ENCODE data around the gene DHRSX.
"Not testable (repeated sequence)": the region's sequence is repeated elsewhere in the genome, so short reads cannot be mapped to it uniquely, and the experiment has no call there.

Gene DHRSX

DNA sequence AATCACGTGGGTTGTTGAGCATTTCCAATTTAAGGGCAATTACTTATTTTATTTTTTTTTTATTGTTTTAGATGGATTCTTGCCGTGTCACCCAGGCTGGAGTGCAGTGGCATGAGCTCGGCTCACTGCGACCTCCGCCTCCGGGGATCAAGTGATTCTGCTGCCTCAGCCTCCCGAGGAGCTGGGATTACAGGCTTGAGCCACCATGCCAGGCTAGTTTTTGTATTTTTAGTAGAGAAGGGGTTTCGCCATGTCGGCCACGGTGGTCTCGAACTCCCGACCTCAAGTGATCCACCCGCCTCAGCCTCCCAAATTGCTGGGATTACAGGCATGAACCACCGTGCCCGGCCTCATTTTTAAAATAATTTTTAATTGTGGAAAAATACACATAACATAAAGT is 111.0 kb downstream of the DHRSX start:
- DNase-seq: not testable (repeated sequence)

DNA sequence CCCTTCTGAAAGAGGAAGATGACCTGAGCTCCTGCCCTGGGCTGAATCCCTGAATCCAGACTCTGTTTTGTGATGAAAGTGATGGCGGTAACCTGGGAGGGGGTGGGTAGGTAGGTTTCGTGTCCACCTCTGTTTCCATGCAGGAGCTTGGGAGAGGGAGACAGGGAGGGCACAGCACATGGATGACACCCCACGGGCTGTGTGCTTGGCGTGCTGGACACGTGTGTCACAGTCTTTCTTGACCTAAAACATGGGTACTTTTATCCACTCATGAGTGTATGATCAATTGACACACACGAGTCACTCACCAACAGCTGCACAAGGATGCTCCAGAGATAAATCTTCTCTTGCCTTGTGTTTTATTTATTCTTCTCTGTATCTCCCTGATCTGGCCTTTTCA is 111.5 kb downstream of the DHRSX start:
- no peak for DNase-seq

DNA sequence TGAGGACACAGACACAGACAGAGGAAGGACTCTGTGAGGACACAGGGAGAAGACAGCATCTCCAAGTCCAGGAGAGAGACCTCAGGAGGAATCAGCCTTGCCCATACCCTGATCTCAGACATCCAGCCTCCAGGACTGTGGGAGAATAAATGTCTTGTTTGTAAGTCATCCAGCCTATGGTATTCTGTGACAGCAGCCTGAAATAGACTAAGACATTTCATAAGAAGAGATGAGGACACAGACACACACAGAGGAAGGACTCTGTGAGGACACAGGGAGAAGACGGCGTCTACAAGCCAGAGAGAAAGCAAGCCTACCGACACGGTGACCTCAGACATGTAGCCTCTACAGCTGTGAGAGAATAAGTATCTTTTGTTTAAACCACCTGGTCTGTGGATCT is 112.1 kb downstream of the DHRSX start:
- no peak for DNase-seq

DNA sequence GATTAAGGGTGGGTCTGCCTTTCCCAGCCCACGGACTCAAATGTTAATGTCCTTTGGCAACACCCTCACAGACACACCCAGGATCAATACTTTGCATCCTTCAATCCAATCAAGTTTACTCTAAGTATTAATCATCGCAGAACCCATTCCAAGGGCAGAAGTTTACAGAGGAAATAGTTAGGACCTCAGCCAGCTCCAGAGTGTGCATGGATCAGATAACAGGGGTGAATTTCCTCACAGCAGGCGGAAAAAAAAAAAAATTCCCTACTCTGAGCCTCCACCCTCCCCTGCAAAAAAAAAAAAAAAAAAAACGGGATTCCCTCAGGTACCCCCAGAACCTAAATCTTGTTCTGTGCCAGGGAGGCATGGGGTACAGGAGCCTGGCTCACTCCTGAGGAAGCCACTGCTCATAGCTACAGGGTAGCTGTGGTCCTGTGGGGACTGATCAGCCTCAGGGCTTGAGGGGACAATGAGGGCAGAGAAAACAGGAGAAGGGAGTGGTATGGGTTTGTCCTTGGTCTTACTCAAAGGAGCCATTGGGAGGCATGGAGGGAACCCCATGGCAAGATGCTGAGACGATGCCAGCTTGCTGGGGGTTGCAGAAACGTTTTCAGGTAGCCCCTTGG is 113.0 kb downstream of the DHRSX start:
- DNase-seq: no peak

DNA sequence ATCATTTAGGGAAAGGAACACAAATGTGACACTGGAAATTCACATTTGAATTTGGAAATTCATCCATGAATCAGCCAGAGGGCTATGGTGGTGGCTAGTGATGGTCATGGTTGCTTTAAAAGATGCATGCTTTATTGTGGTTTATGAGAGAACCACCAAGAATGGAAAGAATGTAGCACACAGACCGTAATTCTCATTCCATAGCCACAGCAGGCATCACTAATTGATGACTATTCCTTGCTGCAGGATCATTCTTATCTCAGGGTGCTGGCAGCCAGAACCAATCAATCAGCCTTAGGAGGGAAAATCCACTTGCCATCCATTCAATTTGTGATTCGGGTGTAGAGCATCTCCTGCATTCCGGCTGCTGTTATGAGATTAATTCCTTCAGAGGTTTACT is 115.6 kb downstream of the DHRSX start:
- DNase-seq: peak; percentile 77

DNA sequence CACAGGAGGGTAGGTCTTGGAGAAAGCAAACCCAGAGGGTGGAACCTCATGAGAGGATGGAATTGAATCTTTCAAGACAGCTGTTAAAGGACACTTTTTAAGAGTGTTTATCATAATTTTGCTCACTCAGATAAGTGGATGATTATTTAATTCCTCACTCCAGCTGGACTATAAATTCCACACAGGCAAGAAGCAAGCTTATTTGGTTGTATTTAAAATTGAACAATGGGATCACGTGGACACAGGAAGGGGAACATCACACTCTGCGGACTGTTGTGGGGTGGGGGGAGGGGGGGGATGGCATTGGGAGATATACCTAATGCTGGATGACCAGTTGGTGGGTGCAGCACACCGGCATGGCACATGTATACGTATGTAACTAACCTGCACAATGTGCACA is 116.3 kb downstream of the DHRSX start:
- no peak for DNase-seq

DNA sequence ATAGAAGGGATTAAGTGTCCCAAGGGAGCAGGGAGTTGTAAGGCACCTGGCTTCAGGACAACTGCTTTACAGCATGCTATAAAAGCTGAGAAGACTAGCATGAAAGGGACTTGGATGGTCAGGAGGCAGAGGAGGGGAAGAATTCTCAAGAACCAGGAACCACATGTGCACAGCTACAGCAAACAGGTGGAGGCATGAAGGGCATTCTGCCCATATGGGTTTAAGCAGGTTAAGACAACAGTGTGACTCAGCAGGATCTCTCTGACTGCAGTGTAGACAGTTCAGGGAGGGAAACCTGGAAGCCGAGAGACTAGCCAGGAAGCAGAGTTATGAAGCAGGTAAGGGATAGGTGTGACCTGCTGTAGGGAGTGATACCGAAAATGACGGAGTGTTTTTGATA is 117.0 kb downstream of the DHRSX start:
- DNase-seq: no peak

DNA sequence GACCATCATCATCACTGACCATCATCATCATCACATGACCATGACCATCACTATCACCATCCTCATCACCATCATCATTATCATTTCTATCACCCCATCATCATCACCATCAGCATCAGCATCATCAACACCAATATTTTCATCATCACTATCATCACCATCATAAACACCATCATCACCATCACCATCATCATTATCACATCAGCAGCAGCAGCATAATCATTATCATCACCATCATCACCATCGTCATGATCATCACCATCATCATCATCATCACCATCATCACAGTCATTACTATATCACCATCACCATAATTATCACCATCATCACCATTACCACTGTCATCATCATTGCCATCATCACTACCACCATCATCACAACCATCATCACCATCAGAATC is 117.6 kb downstream of the DHRSX start:
- no peak for DNase-seq

DNA sequence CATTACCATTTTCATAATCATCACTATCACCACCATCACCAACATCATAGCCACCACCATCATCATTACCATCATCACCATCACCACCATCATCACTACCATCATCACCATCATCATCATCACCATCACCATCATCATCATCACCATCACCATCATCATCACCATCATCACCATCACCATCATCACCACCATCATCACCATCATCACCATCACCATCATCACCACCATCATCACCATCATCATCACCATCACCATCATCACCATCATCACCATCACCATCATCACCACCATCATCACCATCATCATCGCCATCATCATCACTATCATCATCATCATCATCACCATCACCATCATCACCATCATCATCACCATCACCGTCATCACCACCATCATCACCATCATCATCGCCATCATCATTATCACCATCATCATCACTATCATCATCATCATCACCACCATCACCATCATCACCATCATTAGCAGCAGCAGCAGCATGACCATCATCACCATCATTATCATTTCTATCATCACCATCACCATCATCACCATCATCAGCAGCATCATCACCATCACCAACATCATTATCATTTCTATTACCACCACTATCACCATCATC is 118.2 kb downstream of the DHRSX start:
- DNase-seq: not testable (repeated sequence)

DNA sequence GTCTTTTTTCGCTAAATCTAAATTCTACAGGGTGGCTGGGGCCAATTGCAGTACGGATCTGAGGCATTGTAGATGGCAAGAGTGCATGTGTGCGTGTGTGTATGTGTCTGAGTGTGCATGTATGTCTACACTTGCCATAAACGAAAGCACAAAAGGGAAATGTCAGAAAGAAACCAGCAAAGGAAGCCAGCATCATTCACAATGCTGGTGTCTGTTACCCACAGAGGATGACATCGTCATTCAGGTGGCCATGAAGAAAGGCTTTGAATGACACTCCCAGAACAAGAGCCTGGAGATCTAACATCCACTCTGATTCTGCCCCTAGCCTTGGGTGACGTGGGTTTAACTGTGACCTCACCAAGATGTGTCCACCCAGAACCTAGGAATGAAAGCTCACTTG is 124.6 kb downstream of the DHRSX start:
- DNase-seq: no peak

DNA sequence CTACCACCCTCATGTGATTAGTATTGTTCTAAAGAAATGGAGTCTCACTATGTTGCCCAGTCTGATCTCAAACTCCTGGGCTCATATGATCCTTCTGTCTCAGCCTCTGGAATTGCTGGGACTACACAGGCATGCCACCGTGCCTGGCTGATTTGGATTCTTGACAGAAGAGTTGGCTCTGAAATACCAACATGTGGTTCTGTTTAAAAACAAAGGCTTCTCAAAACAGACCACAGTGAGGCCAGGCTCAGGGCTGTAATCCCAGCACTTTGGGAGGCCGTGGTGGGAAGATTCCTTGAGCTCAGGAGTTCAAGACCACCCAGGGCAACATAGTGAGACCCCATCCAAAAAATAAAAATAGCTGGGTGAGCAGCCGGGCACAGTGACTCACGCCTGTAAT is 126.7 kb downstream of the DHRSX start:
- DNase-seq: no peak

DNA sequence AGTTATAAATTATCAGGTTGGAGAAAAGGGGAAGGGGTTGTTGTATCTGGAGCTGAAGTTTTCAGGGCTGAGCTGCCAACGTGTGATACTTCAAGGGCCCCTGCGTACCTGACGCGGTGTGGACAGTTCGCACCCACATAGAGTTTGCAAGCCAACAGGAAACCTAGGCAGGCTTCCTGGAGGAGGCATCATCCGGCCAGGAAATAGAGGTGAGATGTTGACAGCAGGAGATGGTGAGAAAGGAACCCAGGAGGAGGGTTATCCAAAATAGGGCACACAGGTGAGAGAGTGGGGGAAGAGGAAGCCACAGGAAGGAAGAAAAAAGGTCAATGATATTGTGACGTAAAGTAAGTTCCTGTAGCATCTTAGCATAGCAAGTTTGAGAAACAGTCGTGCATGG is 127.2 kb downstream of the DHRSX start:
- DNase-seq: no peak

DNA sequence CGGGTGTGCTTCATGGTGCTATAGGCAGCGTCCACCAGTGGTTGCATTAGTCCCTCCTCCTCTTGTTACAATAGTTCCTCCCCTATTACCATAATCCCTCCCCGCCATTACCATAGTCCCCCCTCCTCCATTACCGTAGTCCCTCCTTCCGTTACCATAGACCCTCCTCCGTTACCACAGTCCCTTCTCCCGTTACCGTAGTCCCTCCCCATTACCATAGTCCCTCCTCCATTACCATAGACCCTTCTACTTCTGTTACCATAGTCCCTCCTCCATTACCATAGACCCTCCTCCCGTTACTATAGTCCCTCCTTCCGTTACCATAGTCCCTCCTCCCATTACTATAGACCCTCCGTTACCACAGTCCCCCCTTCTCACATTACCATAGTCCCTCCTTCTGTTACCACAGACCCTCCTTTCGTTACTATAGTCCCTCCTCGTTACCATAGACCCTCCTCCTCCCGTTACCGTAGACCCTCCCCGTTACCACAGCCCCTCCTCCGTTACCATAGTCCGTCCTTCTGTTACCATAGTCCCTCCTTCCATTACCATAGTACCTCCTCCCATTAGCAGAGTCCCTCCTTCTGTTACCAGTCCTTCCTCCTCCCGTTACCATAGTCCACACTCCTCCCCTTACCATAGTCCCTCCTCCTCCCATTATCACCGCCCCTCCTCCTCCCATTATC is 129.6 kb downstream of the DHRSX start:
- no peak for DNase-seq

DNA sequence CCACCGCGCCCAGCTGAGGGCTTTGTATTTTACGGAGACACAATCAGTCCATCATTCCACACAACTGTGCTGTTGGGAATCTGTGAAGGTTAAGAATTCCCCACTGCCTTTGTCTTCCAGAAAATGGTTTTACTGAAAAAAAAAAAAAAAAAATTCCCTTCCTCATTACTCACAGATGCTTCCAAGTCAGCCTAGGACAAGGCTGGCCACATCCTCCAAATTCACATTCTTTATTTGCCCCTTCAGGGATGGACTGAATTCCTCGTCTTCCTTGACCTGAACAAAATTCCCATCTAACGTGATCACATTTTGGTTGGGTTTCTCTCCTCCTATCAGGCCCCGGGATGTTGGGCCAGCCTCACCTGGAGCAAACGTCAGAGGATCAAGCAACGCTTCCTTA is 130.3 kb downstream of the DHRSX start:
- DNase-seq: peak; percentile 70

DNA sequence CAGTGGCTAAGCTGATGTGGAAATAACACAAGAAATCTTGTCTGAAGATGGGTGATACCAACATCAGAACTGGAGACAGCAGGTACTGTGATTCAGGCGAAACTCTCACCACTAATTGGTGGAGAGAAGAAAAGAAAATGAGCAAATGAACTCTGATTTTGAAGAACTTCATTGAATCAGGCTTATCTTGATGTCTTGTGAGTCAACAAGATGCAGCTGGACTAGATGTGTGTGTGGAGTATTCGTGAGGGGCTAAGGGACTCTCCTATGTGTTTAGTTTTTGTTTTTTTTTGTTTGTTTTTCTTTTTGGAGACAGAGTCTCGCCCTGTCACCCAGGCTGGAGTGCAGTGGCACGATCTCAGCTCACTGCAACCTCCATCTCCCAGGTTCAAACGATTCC is 131.6 kb downstream of the DHRSX start:
- DNase-seq: no peak

DNA sequence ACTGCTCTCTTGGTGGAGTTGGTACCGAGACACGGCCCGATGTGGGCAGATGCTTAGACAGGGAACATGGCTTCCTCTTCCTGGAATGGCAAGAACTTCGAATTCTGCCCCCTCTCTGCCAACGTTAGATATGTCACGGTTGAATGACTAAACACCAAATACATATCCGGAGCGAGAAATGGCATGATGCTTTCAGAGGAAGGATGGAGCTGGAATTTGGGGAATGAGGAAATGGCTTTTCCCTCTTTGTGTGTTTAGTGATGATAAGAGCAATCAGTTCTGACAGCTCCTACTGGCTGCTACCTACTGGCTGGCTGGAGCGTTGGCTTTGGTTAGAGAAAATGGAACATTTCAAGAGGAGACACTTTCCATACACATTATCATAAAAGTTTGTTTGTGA is 140.0 kb downstream of the DHRSX start:
- DNase-seq: no peak

DNA sequence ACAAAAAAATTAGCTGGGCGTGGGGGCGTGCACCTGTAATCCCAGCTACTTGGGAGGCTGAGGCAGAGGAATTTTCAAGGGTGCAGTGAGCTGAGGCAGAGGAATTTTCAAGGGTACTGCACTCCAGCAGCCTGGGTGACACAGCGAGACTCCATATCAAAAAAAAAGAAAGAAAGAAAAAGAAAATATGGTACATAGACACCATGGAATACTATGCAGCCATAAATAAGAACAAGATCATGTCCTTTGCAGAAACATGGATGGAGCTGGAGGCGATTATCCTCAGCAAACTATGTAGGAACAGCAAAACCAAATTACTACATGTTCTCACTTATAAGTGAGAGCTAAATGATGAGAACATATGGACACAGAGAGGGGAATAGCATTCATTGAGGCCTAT is 141.3 kb downstream of the DHRSX start:
- DNase-seq: not testable (repeated sequence)

DNA sequence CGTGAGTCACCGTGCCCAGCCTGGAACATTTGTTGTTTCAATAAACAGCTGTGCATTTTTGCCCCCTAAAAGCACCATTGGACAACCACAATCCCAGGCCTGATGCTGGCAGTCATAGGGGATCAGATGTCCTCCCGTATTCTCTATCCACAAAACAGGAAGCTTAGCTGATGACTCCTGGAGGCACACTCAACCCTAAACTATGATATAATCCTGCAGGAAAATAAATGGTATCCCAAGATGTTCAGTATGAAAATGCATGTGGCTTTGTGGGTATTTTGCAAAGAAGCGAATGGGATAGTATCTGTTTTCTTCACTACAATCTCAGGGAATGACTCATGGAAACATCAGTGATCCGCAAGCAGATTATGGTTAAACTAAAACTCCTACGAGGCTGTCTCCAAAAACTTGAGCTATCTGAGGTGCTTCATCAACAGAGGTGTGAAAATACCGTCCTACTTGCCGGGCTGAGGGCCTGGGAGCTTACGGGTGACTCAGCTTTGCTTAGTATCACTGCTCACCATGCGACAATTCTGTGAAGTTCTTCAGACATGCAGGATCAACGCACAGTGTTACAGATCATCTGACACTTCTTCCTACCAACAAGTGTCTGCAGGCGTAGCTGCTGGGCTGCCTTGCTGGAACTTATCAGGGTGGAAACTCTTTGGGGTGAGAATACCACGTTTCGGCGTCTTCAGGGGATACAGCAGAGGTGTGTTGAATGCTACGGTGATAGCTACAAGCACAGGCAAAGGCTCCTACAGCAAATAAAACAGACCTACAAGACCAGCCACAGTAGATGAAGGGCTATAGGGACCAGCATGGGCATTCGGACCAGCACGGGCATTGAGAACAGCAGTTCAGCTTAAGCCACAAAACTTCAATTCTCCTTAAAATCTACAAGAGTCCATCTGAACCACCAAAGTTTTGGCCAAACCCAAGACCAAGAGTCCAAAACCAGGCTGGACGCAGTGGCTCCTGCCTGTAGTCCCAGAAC is 148.5 kb downstream of the DHRSX start:
- DNase-seq: peak; percentile 69

DNA sequence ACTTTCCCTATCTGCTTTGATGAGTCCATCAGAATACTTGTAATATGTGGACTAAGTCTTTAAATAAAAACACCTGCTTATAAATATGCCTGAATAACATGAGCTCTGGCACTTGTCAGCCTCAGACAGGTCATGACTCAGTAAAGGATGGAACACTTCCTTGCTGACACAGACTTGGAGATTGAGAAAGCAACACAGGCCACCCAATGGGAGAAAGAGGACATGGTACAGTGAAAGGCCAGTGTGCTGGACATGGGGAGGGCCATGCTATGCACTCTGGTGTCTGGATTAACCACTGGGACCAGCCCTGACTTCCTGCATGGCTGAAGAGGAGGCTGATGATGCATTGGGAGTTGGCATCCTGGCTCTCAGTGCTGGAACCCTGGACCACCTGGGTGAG is 149.5 kb downstream of the DHRSX start:
- no peak for DNase-seq

DNA sequence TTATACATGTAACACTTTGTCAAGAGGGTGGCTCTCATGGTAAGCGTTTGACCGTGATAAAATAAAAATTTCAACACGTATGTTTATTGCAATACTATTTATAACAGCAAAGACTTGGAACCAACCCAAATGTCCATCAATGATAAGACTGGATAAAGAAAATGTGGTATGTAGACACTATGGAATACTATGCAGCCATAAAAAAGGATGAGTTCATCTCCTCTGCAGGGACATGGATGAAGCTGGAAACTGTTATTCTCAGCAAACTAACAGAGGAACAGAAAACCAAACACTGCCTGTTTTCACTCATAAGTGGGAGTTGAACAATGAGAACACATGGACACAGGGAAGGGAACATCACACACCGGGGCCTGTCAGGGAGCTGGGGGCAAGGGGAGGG is 150.1 kb downstream of the DHRSX start:
- not testable (repeated sequence) for DNase-seq

DNA sequence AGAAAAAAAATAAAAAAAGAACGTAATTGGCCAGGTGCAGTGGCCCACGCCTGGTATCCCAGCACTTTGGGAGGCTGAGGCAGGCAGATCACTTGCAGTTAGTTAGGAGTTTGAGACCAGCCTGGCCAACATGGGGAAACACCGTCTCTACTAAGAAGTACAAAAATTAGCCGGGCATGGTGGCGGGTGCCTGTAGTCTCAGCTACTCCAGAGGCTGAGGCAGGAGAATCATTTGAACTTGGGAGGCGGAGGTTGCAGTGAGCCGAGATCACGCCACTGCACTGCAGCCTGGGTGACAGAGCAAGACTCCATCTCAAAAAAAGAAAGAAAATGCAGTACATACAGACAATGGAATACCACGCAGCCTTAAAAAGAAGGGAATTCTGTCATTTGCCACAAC is 150.7 kb downstream of the DHRSX start:
- not testable (repeated sequence) for DNase-seq

DNA sequence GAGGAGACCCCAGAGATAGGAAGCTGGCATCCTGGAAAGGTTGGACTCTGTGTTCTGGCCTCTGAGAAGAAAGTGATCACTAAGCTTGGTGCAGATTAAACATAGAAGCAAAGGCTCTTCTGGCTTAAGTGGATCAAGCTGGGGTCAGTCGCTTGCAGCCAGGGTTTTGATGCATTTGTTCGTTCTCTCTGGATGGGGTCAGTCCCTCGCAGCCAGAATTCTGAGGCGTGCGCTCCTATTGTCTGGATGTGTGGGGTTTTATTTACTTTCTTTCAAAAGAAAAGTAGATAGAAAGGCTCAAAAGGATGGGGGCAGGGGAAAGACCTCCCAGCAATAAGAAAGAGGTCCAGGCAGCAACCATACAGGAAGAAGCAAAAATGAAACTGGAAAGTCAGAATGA is 152.6 kb downstream of the DHRSX start:
- no peak for DNase-seq

DNA sequence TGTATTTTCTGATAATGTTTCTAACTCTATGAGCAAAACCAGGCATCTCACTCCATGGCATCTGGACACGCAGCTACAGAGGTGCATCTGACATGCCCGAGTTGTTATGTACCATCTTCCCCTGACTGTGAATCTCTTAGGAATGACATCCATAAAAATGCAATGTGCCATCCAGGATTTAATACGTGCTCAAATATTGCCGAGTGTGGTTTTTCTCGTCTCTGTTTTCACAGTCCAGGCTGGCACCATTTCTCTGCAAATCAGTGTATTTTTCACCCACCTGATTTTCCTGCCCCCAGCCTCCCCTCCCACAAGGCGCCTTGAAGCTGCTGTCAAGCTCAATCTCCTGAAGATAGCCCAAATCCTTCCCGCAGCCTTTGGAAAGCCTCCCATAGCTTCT is 154.6 kb downstream of the DHRSX start:
- DNase-seq: no peak

Measured in islet precursor cell (in vitro differentiated cells).